Measurements from ENCODE around the gene KCNT2. TPM values are rescaled to one million over a fixed set of nuclear protein-coding genes. Genes with fewer than 3 reads are reported as not detected.
"Not testable (repeated sequence)": the region's sequence is repeated elsewhere in the genome, so short reads cannot be mapped to it uniquely, and the experiment has no call there.

KCNT2 gene
- total RNA-seq = not detected

- Mint-ChIP-seq H3K27ac (no peak within 1 kb of the TSS), H3K36me3 (ENCODE audit: low read depth) (no peaks in the 10 kb centered on the region), H3K9me3 (peaks cover 4% of the 10 kb centered on the region), H3K4me1 (ENCODE audit: low read depth) (peaks cover 6% of the 10 kb centered on the region), H3K27me3 (ENCODE audit: low read depth) (peaks cover 38% of the 10 kb centered on the region), H3K4me3 (no peak within 1 kb of the TSS)
- CTCF ChIA-PET = no interaction called here
- peak; percentile 4 for DNase-seq
- intact Hi-C loops (cut with micrococcal nuclease) = no loop called here
Measured at GRCh38 chr1:196608390-196609369, at the start of gene KCNT2. TSS of gene KCNT2 (minus strand) at chr1:196608440. CDS start at chr1:196608309, 131 bp downstream.

- H3K9me3 Mint-ChIP-seq = no peaks in the 10 kb centered on the region
- H3K4me3 Mint-ChIP-seq = no peak overlapping the region
- intact Hi-C loops (cut with micrococcal nuclease) = no loop called here
- H3K27me3 Mint-ChIP-seq (ENCODE audit: low read depth) = no peaks in the 10 kb centered on the region
- peaks cover 9% of the 10 kb centered on the region for H3K4me1 Mint-ChIP-seq (ENCODE audit: low read depth)
- no peak overlapping the region for H3K27ac Mint-ChIP-seq
- H3K36me3 Mint-ChIP-seq (ENCODE audit: low read depth) = no peaks in the 10 kb centered on the region
- CTCF ChIA-PET = no interaction called here
- no peak for DNase-seq
Measured at GRCh38 chr1:196655494-196655893, 47.3 kb upstream of the KCNT2 start.

- intact Hi-C loops (cut with micrococcal nuclease) = no loop called here
- CTCF ChIA-PET = no interaction called here
Measured at GRCh38 chr1:196655071-196655470, 46.8 kb upstream of the KCNT2 start.

GRCh38 chr1:196654271-196654670 lies 46.0 kb upstream of the KCNT2 start:
- H3K36me3 Mint-ChIP-seq (ENCODE audit: low read depth) = no peaks in the 10 kb centered on the region
- CTCF ChIA-PET = no interaction called here
- peaks cover 9% of the 10 kb centered on the region for H3K4me1 Mint-ChIP-seq (ENCODE audit: low read depth)
- intact Hi-C loops (cut with micrococcal nuclease) = no loop called here
- H3K4me3 Mint-ChIP-seq = no peak overlapping the region
- no peaks in the 10 kb centered on the region for H3K27me3 Mint-ChIP-seq (ENCODE audit: low read depth)
- H3K9me3 Mint-ChIP-seq = no peaks in the 10 kb centered on the region
- no peak overlapping the region for H3K27ac Mint-ChIP-seq
- DNase-seq = no peak

More at GRCh38 chr1:196655071-196655470, 46.8 kb upstream of the KCNT2 start:
- no peak overlapping the region for H3K27ac Mint-ChIP-seq
- H3K4me3 Mint-ChIP-seq = no peak overlapping the region
- H3K4me1 Mint-ChIP-seq (ENCODE audit: low read depth) = peaks cover 9% of the 10 kb centered on the region
- no peaks in the 10 kb centered on the region for H3K36me3 Mint-ChIP-seq (ENCODE audit: low read depth)
- no peaks in the 10 kb centered on the region for H3K9me3 Mint-ChIP-seq
- no peaks in the 10 kb centered on the region for H3K27me3 Mint-ChIP-seq (ENCODE audit: low read depth)
- no peak for DNase-seq

- no peak within 1 kb of the TSS for H3K27ac Mint-ChIP-seq
- CTCF ChIA-PET = no interaction called here
- intact Hi-C loops (cut with micrococcal nuclease) = no loop called here
- H3K4me1 Mint-ChIP-seq (ENCODE audit: low read depth) = peaks cover 9% of the 10 kb centered on the region
- DNase-seq = no peak
- no peaks in the 10 kb centered on the region for H3K9me3 Mint-ChIP-seq
- H3K4me3 Mint-ChIP-seq = no peak within 1 kb of the TSS
- peaks cover 2% of the 10 kb centered on the region for H3K27me3 Mint-ChIP-seq (ENCODE audit: low read depth)
- H3K36me3 Mint-ChIP-seq (ENCODE audit: low read depth) = no peaks in the 10 kb centered on the region
Measured at GRCh38 chr1:196651637-196652215, 43.5 kb upstream of the KCNT2 start, which contains the start of gene CFH. TSS of gene CFH (plus strand) at chr1:196652043. CDS start at chr1:196652118, 75 bp downstream.

- peaks cover 2% of the 10 kb centered on the region for H3K27me3 Mint-ChIP-seq (ENCODE audit: low read depth)
- H3K9me3 Mint-ChIP-seq = no peaks in the 10 kb centered on the region
- no peaks in the 10 kb centered on the region for H3K36me3 Mint-ChIP-seq (ENCODE audit: low read depth)
- no peak overlapping the region for H3K4me3 Mint-ChIP-seq
- intact Hi-C loops (cut with micrococcal nuclease) = no loop called here
- DNase-seq = no peak
- peaks cover 9% of the 10 kb centered on the region for H3K4me1 Mint-ChIP-seq (ENCODE audit: low read depth)
- no peak overlapping the region for H3K27ac Mint-ChIP-seq
- CTCF ChIA-PET = no interaction called here
Measured at GRCh38 chr1:196651079-196651478, 42.8 kb upstream of the KCNT2 start.

GRCh38 chr1:196650403-196650802 lies 42.2 kb upstream of the KCNT2 start:
- peaks cover 9% of the 10 kb centered on the region for H3K4me1 Mint-ChIP-seq (ENCODE audit: low read depth)
- H3K4me3 Mint-ChIP-seq = no peak overlapping the region
- no peak for DNase-seq
- peaks cover 2% of the 10 kb centered on the region for H3K27me3 Mint-ChIP-seq (ENCODE audit: low read depth)
- no peaks in the 10 kb centered on the region for H3K9me3 Mint-ChIP-seq
- intact Hi-C loops (cut with micrococcal nuclease) = no loop called here
- H3K27ac Mint-ChIP-seq = no peak overlapping the region
- H3K36me3 Mint-ChIP-seq (ENCODE audit: low read depth) = no peaks in the 10 kb centered on the region
- CTCF ChIA-PET = no interaction called here

GRCh38 chr1:196649990-196650389 lies 41.8 kb upstream of the KCNT2 start:
- intact Hi-C loops (cut with micrococcal nuclease) = no loop called here
- Mint-ChIP-seq H3K4me3 (no peak overlapping the region), H3K4me1 (ENCODE audit: low read depth) (peaks cover 9% of the 10 kb centered on the region)

GRCh38 chr1:196640976-196641375 lies 32.7 kb upstream of the KCNT2 start:
- H3K9me3 Mint-ChIP-seq = no peaks in the 10 kb centered on the region
- CTCF ChIA-PET = interaction anchor here (0.5 kb wide), 1 partner anchor 58 kb away, joined by 5 read pairs; no protein-coding TSS in a partner anchor
- no peaks in the 10 kb centered on the region for H3K4me1 Mint-ChIP-seq (ENCODE audit: low read depth)
- H3K4me3 Mint-ChIP-seq = no peak overlapping the region
- H3K27me3 Mint-ChIP-seq (ENCODE audit: low read depth) = no peaks in the 10 kb centered on the region
- DNase-seq = no peak
- intact Hi-C loops (cut with micrococcal nuclease) = no loop called here
- no peaks in the 10 kb centered on the region for H3K36me3 Mint-ChIP-seq (ENCODE audit: low read depth)
- H3K27ac Mint-ChIP-seq = no peak overlapping the region

More at GRCh38 chr1:196649990-196650389, 41.8 kb upstream of the KCNT2 start:
- Mint-ChIP-seq H3K27ac (no peak overlapping the region), H3K27me3 (ENCODE audit: low read depth) (peaks cover 2% of the 10 kb centered on the region), H3K36me3 (ENCODE audit: low read depth) (no peaks in the 10 kb centered on the region), H3K9me3 (no peaks in the 10 kb centered on the region)
- CTCF ChIA-PET = no interaction called here
- no peak for DNase-seq

GRCh38 chr1:196639291-196639690 lies 31.1 kb upstream of the KCNT2 start:
- H3K36me3 Mint-ChIP-seq (ENCODE audit: low read depth); H3K27ac Mint-ChIP-seq; H3K4me3 Mint-ChIP-seq; intact Hi-C loops (cut with micrococcal nuclease); DNase-seq; H3K9me3 Mint-ChIP-seq; H3K27me3 Mint-ChIP-seq (ENCODE audit: low read depth); H3K4me1 Mint-ChIP-seq (ENCODE audit: low read depth); CTCF ChIA-PET: not testable (repeated sequence)

GRCh38 chr1:196638466-196638865 lies 30.2 kb upstream of the KCNT2 start:
- no peak overlapping the region for H3K4me3 Mint-ChIP-seq
- intact Hi-C loops (cut with micrococcal nuclease) = no loop called here
- no peaks in the 10 kb centered on the region for H3K9me3 Mint-ChIP-seq
- H3K27ac Mint-ChIP-seq = no peak overlapping the region
- no peaks in the 10 kb centered on the region for H3K36me3 Mint-ChIP-seq (ENCODE audit: low read depth)
- H3K27me3 Mint-ChIP-seq (ENCODE audit: low read depth) = no peaks in the 10 kb centered on the region
- H3K4me1 Mint-ChIP-seq (ENCODE audit: low read depth) = no peaks in the 10 kb centered on the region
- CTCF ChIA-PET = no interaction called here
- DNase-seq = no peak

- no peaks in the 10 kb centered on the region for H3K36me3 Mint-ChIP-seq (ENCODE audit: low read depth)
- intact Hi-C loops (cut with micrococcal nuclease) = no loop called here
- no peaks in the 10 kb centered on the region for H3K27me3 Mint-ChIP-seq (ENCODE audit: low read depth)
- H3K27ac Mint-ChIP-seq = no peak overlapping the region
- CTCF ChIA-PET = interaction anchor here (0.6 kb wide), 1 partner anchor 332 kb away, joined by 3 read pairs; no protein-coding TSS in a partner anchor
- no peaks in the 10 kb centered on the region for H3K9me3 Mint-ChIP-seq
- no peak for DNase-seq
- no peaks in the 10 kb centered on the region for H3K4me1 Mint-ChIP-seq (ENCODE audit: low read depth)
- no peak overlapping the region for H3K4me3 Mint-ChIP-seq
Measured at GRCh38 chr1:196637606-196638005, 29.4 kb upstream of the KCNT2 start.

- Mint-ChIP-seq H3K4me3 (no peak overlapping the region), H3K27me3 (ENCODE audit: low read depth) (no peaks in the 10 kb centered on the region), H3K4me1 (ENCODE audit: low read depth) (no peaks in the 10 kb centered on the region), H3K27ac (no peak overlapping the region), H3K36me3 (ENCODE audit: low read depth) (no peaks in the 10 kb centered on the region), H3K9me3 (peaks cover 7% of the 10 kb centered on the region)
- no peak for DNase-seq
- CTCF ChIA-PET = no interaction called here
- intact Hi-C loops (cut with micrococcal nuclease) = no loop called here
Measured at GRCh38 chr1:196628838-196629237, 20.6 kb upstream of the KCNT2 start.
